Osteocyte (in vitro differentiated cells): ENCODE measurements around the gene OARD1. TPM values are rescaled to one million over a fixed set of nuclear protein-coding genes. Genes with fewer than 3 reads are reported as not detected.

ENCODE experiments used
- DNase-seq: peaks from one replicate; pipeline ENCODE4 v3.0.0; 2021; ENCODE audit warnings: mixed read lengths; ENCODE audit not compliant: unreplicated experiment; ENCODE audit errors: extremely low spot score
- H3K27ac Mint-ChIP-seq: one replicate; pipeline ENCODE4 v1.8.0; 2021; ENCODE audit warnings: mild to moderate bottlenecking, mixed read lengths; ENCODE audit not compliant: unreplicated experiment
- H3K27me3 Mint-ChIP-seq: one replicate; pipeline ENCODE4 v1.8.0; 2021; ENCODE audit warnings: mixed read lengths; ENCODE audit not compliant: unreplicated experiment
- H3K36me3 Mint-ChIP-seq: one replicate; pipeline ENCODE4 v1.8.0; 2021; ENCODE audit warnings: mixed read lengths; ENCODE audit not compliant: unreplicated experiment
- H3K4me1 Mint-ChIP-seq: one replicate; pipeline ENCODE4 v1.8.0; 2021; ENCODE audit warnings: mixed read lengths; ENCODE audit not compliant: unreplicated experiment
- H3K4me3 Mint-ChIP-seq: one replicate; pipeline ENCODE4 v1.8.0; 2021; ENCODE audit warnings: mild to moderate bottlenecking, moderate library complexity, mixed read lengths; ENCODE audit not compliant: unreplicated experiment
- H3K9me3 Mint-ChIP-seq: one replicate; pipeline ENCODE4 v1.8.0; 2021; ENCODE audit warnings: mixed read lengths; ENCODE audit not compliant: unreplicated experiment
- total RNA-seq: library from RNA; stranded (reverse); gene quantifications from 2 replicates; pipeline ENCODE4 v1.2.1, GENCODE V29; 2021
- TF ChIP-seq, protein P1 (sequence below): fragments of 200-600 bp; sonication (generic); IDR thresholded peaks from 2 replicates; pipeline ENCODE4 v1.5.0; 2021; ENCODE audit warnings: antibody characterized with exemption, mild to moderate bottlenecking, moderate library complexity

Gene OARD1
- total RNA-seq, 1 donor from 2014 or later = 17.2 TPM

- no peak for DNase-seq
- H3K9me3 Mint-ChIP-seq = no peaks in the 10 kb centered on the region
- H3K27ac Mint-ChIP-seq = no peak overlapping the region
- TF ChIP-seq, protein P1, sequence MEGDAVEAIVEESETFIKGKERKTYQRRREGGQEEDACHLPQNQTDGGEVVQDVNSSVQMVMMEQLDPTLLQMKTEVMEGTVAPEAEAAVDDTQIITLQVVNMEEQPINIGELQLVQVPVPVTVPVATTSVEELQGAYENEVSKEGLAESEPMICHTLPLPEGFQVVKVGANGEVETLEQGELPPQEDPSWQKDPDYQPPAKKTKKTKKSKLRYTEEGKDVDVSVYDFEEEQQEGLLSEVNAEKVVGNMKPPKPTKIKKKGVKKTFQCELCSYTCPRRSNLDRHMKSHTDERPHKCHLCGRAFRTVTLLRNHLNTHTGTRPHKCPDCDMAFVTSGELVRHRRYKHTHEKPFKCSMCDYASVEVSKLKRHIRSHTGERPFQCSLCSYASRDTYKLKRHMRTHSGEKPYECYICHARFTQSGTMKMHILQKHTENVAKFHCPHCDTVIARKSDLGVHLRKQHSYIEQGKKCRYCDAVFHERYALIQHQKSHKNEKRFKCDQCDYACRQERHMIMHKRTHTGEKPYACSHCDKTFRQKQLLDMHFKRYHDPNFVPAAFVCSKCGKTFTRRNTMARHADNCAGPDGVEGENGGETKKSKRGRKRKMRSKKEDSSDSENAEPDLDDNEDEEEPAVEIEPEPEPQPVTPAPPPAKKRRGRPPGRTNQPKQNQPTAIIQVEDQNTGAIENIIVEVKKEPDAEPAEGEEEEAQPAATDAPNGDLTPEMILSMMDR = no peak
- no peaks in the 10 kb centered on the region for H3K27me3 Mint-ChIP-seq
- H3K4me3 Mint-ChIP-seq = no peak overlapping the region
- peaks cover 17% of the 10 kb centered on the region for H3K36me3 Mint-ChIP-seq
- H3K4me1 Mint-ChIP-seq = peaks cover 16% of the 10 kb centered on the region
Measured at GRCh38 chr6:41062056-41062455, 10.1 kb downstream of the OARD1 start.

- TF ChIP-seq, protein P1 = no peak
- Mint-ChIP-seq H3K4me3 (no peak overlapping the region), H3K36me3 (peaks cover 12% of the 10 kb centered on the region), H3K9me3 (no peaks in the 10 kb centered on the region), H3K4me1 (peaks cover 10% of the 10 kb centered on the region), H3K27ac (no peak overlapping the region), H3K27me3 (no peaks in the 10 kb centered on the region)
- no peak for DNase-seq
Measured at GRCh38 chr6:41061196-41061726, 10.9 kb downstream of the OARD1 start.

DNA sequence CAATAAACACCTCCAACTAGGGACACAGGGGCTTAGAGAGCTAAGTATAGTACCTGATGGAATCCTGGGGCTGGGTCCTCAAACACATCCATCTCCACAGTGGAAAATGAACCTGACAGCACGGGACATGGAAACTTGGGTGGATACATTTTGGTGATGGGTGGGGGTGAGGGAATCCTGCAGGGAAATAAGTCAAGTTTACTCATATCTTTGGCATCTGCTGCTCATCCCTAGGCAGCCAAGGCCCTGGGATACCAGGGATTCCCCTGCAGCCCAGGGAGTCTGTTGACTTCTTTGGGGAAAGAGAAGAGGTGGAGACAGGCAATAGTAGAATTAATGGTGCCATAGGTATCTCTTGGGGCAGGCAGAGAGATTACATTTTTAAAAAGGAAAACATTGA lies 12.6 kb downstream of the OARD1 start:
- TF ChIP-seq, protein P1 = no peak
- Mint-ChIP-seq H3K36me3 (peaks cover 10% of the 10 kb centered on the region), H3K4me1 (peaks cover 10% of the 10 kb centered on the region), H3K27ac (no peak overlapping the region), H3K4me3 (no peak overlapping the region), H3K9me3 (no peaks in the 10 kb centered on the region), H3K27me3 (no peaks in the 10 kb centered on the region)
- no peak for DNase-seq

GRCh38 chr6:41058783-41059181 lies 13.4 kb downstream of the OARD1 start:
- peaks cover 10% of the 10 kb centered on the region for H3K4me1 Mint-ChIP-seq
- no peak for DNase-seq
- H3K27me3 Mint-ChIP-seq = no peaks in the 10 kb centered on the region
- no peak overlapping the region for H3K4me3 Mint-ChIP-seq
- no peak overlapping the region for H3K27ac Mint-ChIP-seq
- no peaks in the 10 kb centered on the region for H3K9me3 Mint-ChIP-seq
- peaks cover 10% of the 10 kb centered on the region for H3K36me3 Mint-ChIP-seq
- TF ChIP-seq, protein P1 = no peak

DNA sequence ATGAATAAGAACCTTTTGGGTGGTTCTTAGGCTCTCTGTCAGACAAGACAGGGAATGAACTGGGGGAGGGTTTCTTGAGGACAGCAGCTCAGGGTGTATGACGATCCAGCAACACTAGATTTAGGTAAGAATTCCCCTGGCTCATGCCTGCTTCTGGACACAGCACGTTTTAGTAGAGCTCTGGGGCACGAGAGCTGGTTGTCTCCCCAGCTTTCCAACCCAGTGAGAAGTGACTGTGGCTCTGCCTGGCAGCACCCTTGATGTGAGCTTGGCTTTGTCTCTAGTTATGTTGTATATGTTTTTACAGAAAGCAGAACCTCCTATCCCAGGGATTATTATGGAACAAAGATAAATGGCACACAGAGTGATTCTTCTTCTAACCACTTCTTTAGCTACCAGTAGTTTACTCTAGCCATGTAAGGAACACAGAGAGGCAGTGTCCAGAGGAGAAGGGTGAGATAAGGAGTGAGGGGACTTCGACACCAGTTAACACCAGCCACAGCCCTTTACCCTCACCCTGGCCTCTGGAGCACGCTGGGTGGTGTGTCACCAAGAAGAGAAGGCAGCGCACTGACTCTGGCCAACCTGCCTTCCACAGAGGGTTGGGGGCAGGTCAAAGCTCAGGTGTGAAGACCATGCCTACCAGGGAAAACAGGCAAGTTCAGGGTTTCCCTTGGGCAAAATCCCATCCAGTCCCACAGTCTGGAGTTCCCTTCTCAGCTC lies 15.2 kb downstream of the OARD1 start:
- peaks cover 13% of the 10 kb centered on the region for H3K4me1 Mint-ChIP-seq
- H3K27ac Mint-ChIP-seq = no peak overlapping the region
- no peak for DNase-seq
- H3K27me3 Mint-ChIP-seq = no peaks in the 10 kb centered on the region
- no peaks in the 10 kb centered on the region for H3K9me3 Mint-ChIP-seq
- H3K4me3 Mint-ChIP-seq = no peak overlapping the region
- TF ChIP-seq, protein P1 = no peak
- peaks cover 6% of the 10 kb centered on the region for H3K36me3 Mint-ChIP-seq
